Measurements from ENCODE around the gene C1orf226.

The C1orf226 gene

GRCh38 chr1:162365284-162366020 is 16.1 kb upstream of the C1orf226 start:
- H2AK5ac ChIP-seq (ENCODE audit: low read length, severe bottlenecking), result no peak overlapping the region
- H3K79me1 ChIP-seq (replicated peaks; ENCODE audit: low read length, poor library complexity, severe bottlenecking), result no peaks in the 10 kb centered on the region
- H3K18ac ChIP-seq (ENCODE audit: low read depth in 1 of 2, low read length in 2 of 2), result no peak overlapping the region
- no peak overlapping the region for H2BK5ac ChIP-seq (ENCODE audit: low read depth, low read length, poor library complexity, severe bottlenecking)
- no peak overlapping the region for H3K4ac ChIP-seq (ENCODE audit: low read depth in 1 of 2, low read length in 2 of 2)
- WGBS, result 93% methylated on average over 10 of the region's 10 CpGs
- H2BK120ac ChIP-seq (ENCODE audit: low read depth, low read length), result no peak overlapping the region
- no peak overlapping the region for H3K14ac ChIP-seq (ENCODE audit: low read length in 2 of 2)
- H4K91ac ChIP-seq (ENCODE audit: low read length), result no peak overlapping the region
- peaks cover 9% of the 10 kb centered on the region for H3K4me1 ChIP-seq (ENCODE audit: control insufficient read depth, insufficient read depth, low read depth, low read length)
- H3K27ac ChIP-seq (ENCODE audit: low read length, poor library complexity, severe bottlenecking), result no peak overlapping the region
- H3K4me3 ChIP-seq (ENCODE audit: insufficient read depth in 1 of 2, low read depth in 1 of 2, low read length in 2 of 2), result no peak overlapping the region
- peaks cover 0 to 14% of the 10 kb centered on the region in 2 experiments for H3K36me3 ChIP-seq (ENCODE audit: control insufficient read depth in 1 of 2, insufficient read depth in 2 of 2, low read depth in 1 of 2, low read length in 2 of 2)
- no peak overlapping the region for H2AFZ ChIP-seq (ENCODE audit: low read depth, low read length)
- peaks cover 0 to 49% of the 10 kb centered on the region in 2 experiments for H3K27me3 ChIP-seq (ENCODE audit: control insufficient read depth in 1 of 2, insufficient read depth in 1 of 2, low read length in 2 of 2)
- no peak overlapping the region for H2BK12ac ChIP-seq (ENCODE audit: low read length in 2 of 2)
- H3K9ac ChIP-seq (ENCODE audit: low read length), result no peak overlapping the region
- no peaks in the 10 kb centered on the region for H3K9me3 ChIP-seq (ENCODE audit: control insufficient read depth, low read length)
- no peak for DNase-seq
- H4K8ac ChIP-seq (ENCODE audit: low read length), result no peak overlapping the region
- H3K23ac ChIP-seq (ENCODE audit: low read length in 2 of 2), result no peak overlapping the region
- H3K4me2 ChIP-seq (ENCODE audit: low read length, poor library complexity, severe bottlenecking), result no peak overlapping the region
- no peak overlapping the region for H2BK15ac ChIP-seq (ENCODE audit: low read depth, poor library complexity, severe bottlenecking)

- Histone ChIP-seq H3K14ac (ENCODE audit: low read length in 2 of 2) (no peak overlapping the region), H3K27ac (ENCODE audit: low read length, poor library complexity, severe bottlenecking) (no peak overlapping the region), H3K9ac (ENCODE audit: low read length) (no peak overlapping the region), H3K18ac (ENCODE audit: low read depth in 1 of 2, low read length in 2 of 2) (no peak overlapping the region), H3K4me2 (ENCODE audit: low read length, poor library complexity, severe bottlenecking) (no peak overlapping the region), H3K4me3 (ENCODE audit: insufficient read depth in 1 of 2, low read depth in 1 of 2, low read length in 2 of 2) (no peak overlapping the region), H3K36me3 (ENCODE audit: control insufficient read depth in 1 of 2, insufficient read depth in 2 of 2, low read depth in 1 of 2, low read length in 2 of 2) (peaks cover 0 to 10% of the 10 kb centered on the region in 2 experiments), H3K79me1 (replicated peaks; ENCODE audit: low read length, poor library complexity, severe bottlenecking) (no peaks in the 10 kb centered on the region), H3K27me3 (ENCODE audit: control insufficient read depth in 1 of 2, insufficient read depth in 1 of 2, low read length in 2 of 2) (peaks cover 0 to 49% of the 10 kb centered on the region in 2 experiments), H2BK120ac (ENCODE audit: low read depth, low read length) (no peak overlapping the region), H2BK15ac (ENCODE audit: low read depth, poor library complexity, severe bottlenecking) (no peak overlapping the region), H3K23ac (ENCODE audit: low read length in 2 of 2) (no peak overlapping the region), H4K8ac (ENCODE audit: low read length) (no peak overlapping the region), H2BK12ac (ENCODE audit: low read length in 2 of 2) (no peak overlapping the region), H3K4ac (ENCODE audit: low read depth in 1 of 2, low read length in 2 of 2) (no peak overlapping the region), H3K4me1 (ENCODE audit: control insufficient read depth, insufficient read depth, low read depth, low read length) (peaks cover 5% of the 10 kb centered on the region), H4K91ac (ENCODE audit: low read length) (no peak overlapping the region), H2AK5ac (ENCODE audit: low read length, severe bottlenecking) (no peak overlapping the region), H2AFZ (ENCODE audit: low read depth, low read length) (no peak overlapping the region), H2BK5ac (ENCODE audit: low read depth, low read length, poor library complexity, severe bottlenecking) (no peak overlapping the region), H3K9me3 (ENCODE audit: control insufficient read depth, low read length) (no peaks in the 10 kb centered on the region)
- no peak for DNase-seq
- 71% methylated on average over 4 of the region's 4 CpGs for WGBS
Observed at GRCh38 chr1:162366149-162366548, 15.4 kb upstream of the C1orf226 start.

GRCh38 chr1:162366671-162367070 is 14.9 kb upstream of the C1orf226 start:
- Histone ChIP-seq H3K23ac (ENCODE audit: low read length in 2 of 2) (no peak overlapping the region), H2BK15ac (ENCODE audit: low read depth, poor library complexity, severe bottlenecking) (no peak overlapping the region), H3K9me3 (ENCODE audit: control insufficient read depth, low read length) (no peaks in the 10 kb centered on the region), H3K18ac (ENCODE audit: low read depth in 1 of 2, low read length in 2 of 2) (no peak overlapping the region), H2BK12ac (ENCODE audit: low read length in 2 of 2) (no peak overlapping the region), H3K4me3 (ENCODE audit: insufficient read depth in 1 of 2, low read depth in 1 of 2, low read length in 2 of 2) (peak overlapping the region in 1 of 2 experiments; percentile 81), H3K4me2 (ENCODE audit: low read length, poor library complexity, severe bottlenecking) (no peak overlapping the region), H3K4me1 (ENCODE audit: control insufficient read depth, insufficient read depth, low read depth, low read length) (peaks cover 7% of the 10 kb centered on the region), H2BK120ac (ENCODE audit: low read depth, low read length) (no peak overlapping the region), H3K9ac (ENCODE audit: low read length) (peak overlapping the region; percentile 15), H3K14ac (ENCODE audit: low read length in 2 of 2) (no peak overlapping the region), H3K79me1 (replicated peaks; ENCODE audit: low read length, poor library complexity, severe bottlenecking) (no peaks in the 10 kb centered on the region), H3K27me3 (ENCODE audit: control insufficient read depth in 1 of 2, insufficient read depth in 1 of 2, low read length in 2 of 2) (peaks cover 0 to 46% of the 10 kb centered on the region in 2 experiments), H3K4ac (ENCODE audit: low read depth in 1 of 2, low read length in 2 of 2) (no peak overlapping the region), H3K36me3 (ENCODE audit: control insufficient read depth in 1 of 2, insufficient read depth in 2 of 2, low read depth in 1 of 2, low read length in 2 of 2) (peaks cover 0 to 10% of the 10 kb centered on the region in 2 experiments), H3K27ac (ENCODE audit: low read length, poor library complexity, severe bottlenecking) (no peak overlapping the region), H2AK5ac (ENCODE audit: low read length, severe bottlenecking) (no peak overlapping the region), H4K91ac (ENCODE audit: low read length) (no peak overlapping the region), H4K8ac (ENCODE audit: low read length) (no peak overlapping the region), H2BK5ac (ENCODE audit: low read depth, low read length, poor library complexity, severe bottlenecking) (no peak overlapping the region), H2AFZ (ENCODE audit: low read depth, low read length) (no peak overlapping the region)
- 94% methylated on average over 7 of the region's 9 CpGs for WGBS
- DNase-seq, result no peak

- Histone ChIP-seq H4K91ac (ENCODE audit: low read length) (no peak overlapping the region), H3K27me3 (ENCODE audit: control insufficient read depth in 1 of 2, insufficient read depth in 1 of 2, low read length in 2 of 2) (peaks cover 0 to 46% of the 10 kb centered on the region in 2 experiments), H2AFZ (ENCODE audit: low read depth, low read length) (no peak overlapping the region), H2BK5ac (ENCODE audit: low read depth, low read length, poor library complexity, severe bottlenecking) (no peak overlapping the region), H3K23ac (ENCODE audit: low read length in 2 of 2) (no peak overlapping the region), H3K4me1 (ENCODE audit: control insufficient read depth, insufficient read depth, low read depth, low read length) (peaks cover 7% of the 10 kb centered on the region), H3K4me3 (ENCODE audit: insufficient read depth in 1 of 2, low read depth in 1 of 2, low read length in 2 of 2) (peak overlapping the region in 1 of 2 experiments; percentile 81), H3K4me2 (ENCODE audit: low read length, poor library complexity, severe bottlenecking) (no peak overlapping the region), H4K8ac (ENCODE audit: low read length) (no peak overlapping the region), H3K4ac (ENCODE audit: low read depth in 1 of 2, low read length in 2 of 2) (no peak overlapping the region), H2AK5ac (ENCODE audit: low read length, severe bottlenecking) (no peak overlapping the region), H3K79me1 (replicated peaks; ENCODE audit: low read length, poor library complexity, severe bottlenecking) (no peaks in the 10 kb centered on the region), H3K36me3 (ENCODE audit: control insufficient read depth in 1 of 2, insufficient read depth in 2 of 2, low read depth in 1 of 2, low read length in 2 of 2) (peaks cover 0 to 10% of the 10 kb centered on the region in 2 experiments), H3K18ac (ENCODE audit: low read depth in 1 of 2, low read length in 2 of 2) (no peak overlapping the region), H3K9ac (ENCODE audit: low read length) (peak overlapping the region; percentile 15), H2BK120ac (ENCODE audit: low read depth, low read length) (no peak overlapping the region), H3K27ac (ENCODE audit: low read length, poor library complexity, severe bottlenecking) (no peak overlapping the region), H2BK15ac (ENCODE audit: low read depth, poor library complexity, severe bottlenecking) (no peak overlapping the region), H2BK12ac (ENCODE audit: low read length in 2 of 2) (no peak overlapping the region), H3K9me3 (ENCODE audit: control insufficient read depth, low read length) (no peaks in the 10 kb centered on the region), H3K14ac (ENCODE audit: low read length in 2 of 2) (no peak overlapping the region)
- DNase-seq, result no peak
- WGBS, result 97% methylated on average over 36 of the region's 36 CpGs
Observed at GRCh38 chr1:162367073-162367472, 14.5 kb upstream of the C1orf226 start.
